Esophagus muscularis mucosa (tissue), 4 donors: ENCODE data around the gene ATAD3B.

ENCODE experiments used
- CTCF ChIP-seq, 3 experiments: fragments of 200-600 bp in 2 of 3; fragments of 450-650 bp in 1 of 3; sonication (generic) in 2 of 3; IDR thresholded peaks; one replicate each; pipeline ENCODE4 v1.5.1; 2017 to 2019; ENCODE audit warnings: antibody characterized with exemption in 3 of 3, mild to moderate bottlenecking in 2 of 3, moderate library complexity in 1 of 3
- EP300 ChIP-seq: sonication (generic); formaldehyde crosslinking; IDR thresholded peaks from one replicate; pipeline ENCODE4 v1.6.1; 2017; ENCODE audit warnings: antibody characterized with exemption
- POLR2A ChIP-seq: fragments of 450-650 bp; IDR thresholded peaks from one replicate; pipeline ENCODE4 v1.6.1; 2017; ENCODE audit warnings: antibody characterized with exemption, moderate library complexity, mild to moderate bottlenecking, low read depth

- TF ChIP-seq CTCF (IDR thresholded peaks at IDR 0.05) (no peak), POLR2A (no peak), EP300 (no peak)
Observed at GRCh38 chr1:1487701-1488100, 16.1 kb downstream of the ATAD3B start.
